Body of pancreas (tissue), 4 donors: ENCODE measurements around the gene TRMU.

Experiments
- POLR2A ChIP-seq, 3 donors: fragments of 450-650 bp; IDR thresholded peaks; one replicate each; pipeline ENCODE4 v1.6.1; 2016; ENCODE audit warnings: antibody characterized with exemption in 3 of 3, mild to moderate bottlenecking in 2 of 3
- TF ChIP-seq, protein P1 (sequence below), 7 experiments: fragments of 450-650 bp in 4 of 7; fragments of 200-600 bp in 3 of 7; sonication (generic) in 3 of 7; IDR thresholded peaks; one replicate each; pipeline ENCODE4 v1.5.1; 2016 to 2019; ENCODE audit warnings: antibody characterized with exemption in 7 of 7

DNA sequence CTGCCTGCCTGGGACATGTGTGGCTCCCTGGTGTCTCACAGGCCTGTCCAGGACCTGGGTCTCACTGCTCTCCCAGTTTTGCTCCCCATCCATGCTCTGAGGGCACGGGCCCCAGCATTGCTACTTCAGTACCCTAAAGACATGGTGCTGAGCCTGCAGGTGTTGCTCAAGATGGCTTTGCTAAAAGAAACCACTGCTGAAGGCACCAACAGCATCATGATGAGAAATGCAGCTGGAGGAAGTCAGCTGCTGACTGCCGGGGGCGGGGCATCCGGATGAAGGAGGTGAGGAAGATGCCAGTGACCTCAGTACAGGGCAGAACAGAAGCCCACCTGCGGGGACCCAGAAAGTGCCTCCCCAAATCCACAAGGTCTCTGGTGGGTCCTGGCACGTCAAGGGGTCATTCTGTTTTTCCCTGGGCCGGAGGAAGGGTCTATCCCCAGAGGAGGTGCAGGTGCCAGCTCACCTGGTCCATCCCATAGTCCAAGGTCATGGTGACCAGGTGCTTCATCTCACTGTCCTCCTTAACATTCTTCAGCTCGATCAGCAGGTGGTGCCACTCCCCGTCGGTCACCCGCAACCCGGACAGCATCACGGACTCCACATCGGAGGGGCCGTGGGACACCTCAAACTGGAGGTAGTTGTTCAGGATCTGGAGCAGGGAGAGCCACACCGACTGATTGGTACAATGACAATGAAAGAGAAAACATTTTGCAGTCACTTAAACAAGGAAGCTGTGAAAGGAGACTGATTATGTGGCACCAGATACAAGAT lies 63.9 kb downstream of the TRMU start:
- TF ChIP-seq, protein P1, sequence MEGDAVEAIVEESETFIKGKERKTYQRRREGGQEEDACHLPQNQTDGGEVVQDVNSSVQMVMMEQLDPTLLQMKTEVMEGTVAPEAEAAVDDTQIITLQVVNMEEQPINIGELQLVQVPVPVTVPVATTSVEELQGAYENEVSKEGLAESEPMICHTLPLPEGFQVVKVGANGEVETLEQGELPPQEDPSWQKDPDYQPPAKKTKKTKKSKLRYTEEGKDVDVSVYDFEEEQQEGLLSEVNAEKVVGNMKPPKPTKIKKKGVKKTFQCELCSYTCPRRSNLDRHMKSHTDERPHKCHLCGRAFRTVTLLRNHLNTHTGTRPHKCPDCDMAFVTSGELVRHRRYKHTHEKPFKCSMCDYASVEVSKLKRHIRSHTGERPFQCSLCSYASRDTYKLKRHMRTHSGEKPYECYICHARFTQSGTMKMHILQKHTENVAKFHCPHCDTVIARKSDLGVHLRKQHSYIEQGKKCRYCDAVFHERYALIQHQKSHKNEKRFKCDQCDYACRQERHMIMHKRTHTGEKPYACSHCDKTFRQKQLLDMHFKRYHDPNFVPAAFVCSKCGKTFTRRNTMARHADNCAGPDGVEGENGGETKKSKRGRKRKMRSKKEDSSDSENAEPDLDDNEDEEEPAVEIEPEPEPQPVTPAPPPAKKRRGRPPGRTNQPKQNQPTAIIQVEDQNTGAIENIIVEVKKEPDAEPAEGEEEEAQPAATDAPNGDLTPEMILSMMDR (IDR thresholded peaks at IDR 0.05), result no peak
- TF ChIP-seq POLR2A (IDR thresholded peaks at IDR 0.05), result no peak
